Measurements from ENCODE around the gene THRAP3.
"Not testable (repeated sequence)": the region's sequence is repeated elsewhere in the genome, so short reads cannot be mapped to it uniquely, and the experiment has no call there.

- not testable (repeated sequence) for TF ChIP-seq CTCF, POLR2A (IDR thresholded peaks at IDR 0.05)
Observed at GRCh38 chr1:36196805-36197204, 27.4 kb upstream of the THRAP3 start.

Measured in lower leg skin (tissue), 3 donors.